Pancreas (tissue), 10 donors: ENCODE results near the gene SELENOI. TPM values are rescaled to one million over a fixed set of nuclear protein-coding genes. Genes with fewer than 3 reads are reported as not detected.
A peak's percentile ranks its signal among the peaks of the same experiment; 100 is the strongest.
"Not testable (repeated sequence)": the region's sequence is repeated elsewhere in the genome, so short reads cannot be mapped to it uniquely, and the experiment has no call there.

Experiments
- ATAC-seq, 4 donors: fragments of 200-7000 bp; cut with Tn5 transposase; one replicate each; pipeline versions ENCODE4 v1.8.0 to v1.9.1; 2020; ENCODE audit warnings: mild to moderate bottlenecking in 4 of 4, moderate library complexity in 4 of 4
- DNase-seq, 6 donors: peaks; one replicate each; pipeline ENCODE4 v3.0.0-alpha.2; 2020
- FAIRE-seq: peaks from 2 replicates; lab custom pipeline; 2012; peaks lifted over from hg19 to GRCh38; lab: Jason Lieb, UNC
- H3K27ac ChIP-seq, 4 donors: fragments of 200-600 bp; sonication (generic); 1 replicate in 3 of 4; 2 replicates in 1 of 4; pipeline versions ENCODE4 v1.5.0 to v1.8.0; 2020
- H3K27me3 ChIP-seq, 4 donors: fragments of 200-600 bp; one replicate each; pipeline ENCODE4 v1.8.0; 2021
- H3K36me3 ChIP-seq, 3 donors: fragments of 200-600 bp; sonication (generic) in 1 of 3; one replicate each; pipeline versions ENCODE4 v1.5.0 to v1.8.0; 2020 to 2021
- H3K4me1 ChIP-seq, 3 donors: fragments of 200-600 bp; one replicate each; pipeline ENCODE4 v1.8.0; 2021
- H3K4me3 ChIP-seq, 4 donors: fragments of 200-600 bp; sonication (generic) in 2 of 4; one replicate each; pipeline versions ENCODE4 v1.5.0 to v1.8.0; 2020 to 2021
- H3K9me3 ChIP-seq, 4 donors: fragments of 200-600 bp; one replicate each; pipeline ENCODE4 v1.8.0; 2021
- CTCF ChIP-seq, 4 donors: fragments of 200-600 bp; sonication (generic) in 3 of 4; IDR thresholded peaks; one replicate each; pipeline versions ENCODE4 v1.5.0 to v1.8.0; 2021; ENCODE audit warnings: antibody characterized with exemption in 4 of 4
- WGBS, 2 donors: extraction: QIAGEN DNeasy Blood & Tissue Kit; methylation state at CpG; one replicate each; pipeline ENCODE4 v1.1.7; 2013; 5-methylcytosine and 5-hydroxymethylcytosine counted together
- intact Hi-C, 3 donors: fragments of 100-400 bp; cut with DNase I; formaldehyde crosslinking; loops; one replicate each; pipeline versions ENCODE4 v1.11.1 to v1.14.2; 2022
- polyA plus RNA-seq, 2 donors: library from polyadenylated mRNA; stranded (reverse); fragments of 200-250 nt; gene quantifications; one replicate each; pipeline ENCODE4 v1.2.3, GENCODE V29; 2013
- total RNA-seq, 6 donors: library from RNA; stranded (reverse); fragmentation: NEBNext Ultra II Directional in 4 of 6; extraction: Animal tissue kit (Norgen Biotek cat#: 25700) in 4 of 6; gene quantifications; one replicate each; pipeline versions ENCODE4 v1.2.1 to v1.2.4, GENCODE V29; 2021 to 2023
- donor health status: healthy with polysubstance abuse.
- donor health status: DM: no; HTN: no; CAD: no; lungs with moderate emphysema.
- donor health status: DM: no; HTN: no; CAD: no.
- donor health status: control.
- donor health status: control.
- donor health status: Bipolar disorder and iron deficiency.
- donor health status: DM: yes; HTN: yes; CAD: no.
- donor health status: DM: no; HTN: no; CAD: no.
- donor health status: DM: no; HTN: no; CAD: no.
- donor health status: DM: yes; HTN: yes; CAD: no.

The SELENOI gene
- total and polyA plus RNA-seq, 8 donors, result 1.9 to 16.5 (median 12.3) TPM

DNA sequence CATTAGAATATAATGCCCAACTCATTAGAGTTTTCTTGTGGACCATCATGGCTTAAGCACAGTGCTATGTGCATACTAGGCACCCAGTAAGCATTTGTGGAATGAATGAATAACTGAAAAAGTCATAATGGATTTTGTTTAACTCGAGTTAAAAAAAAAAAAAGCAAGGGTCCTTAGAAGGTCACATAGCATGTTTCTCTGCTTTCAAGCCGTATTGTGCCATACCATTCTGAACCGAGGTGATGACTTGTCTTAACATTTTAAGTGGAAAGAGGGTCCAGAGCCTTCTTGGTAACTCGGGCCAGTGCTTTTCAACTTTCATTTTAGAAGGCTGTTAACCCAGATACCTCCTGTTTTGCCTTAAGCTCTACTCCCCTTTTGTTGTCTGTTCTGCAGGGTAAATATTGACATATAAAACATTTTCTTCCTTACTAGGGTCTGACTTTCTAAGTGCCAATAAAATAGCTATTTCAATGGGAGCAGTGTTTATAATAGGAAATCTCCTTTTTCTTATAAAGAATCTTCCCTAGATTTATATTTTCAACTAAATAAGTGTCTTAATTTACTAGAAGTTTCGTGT is 1.4 kb downstream of the SELENOI start:
- Histone ChIP-seq H3K36me3 (no peaks in the 10 kb centered on the region), H3K27me3 (no peaks in the 10 kb centered on the region), H3K4me1 (peaks cover 13 to 27% (median 23%) of the 10 kb centered on the region in 3 donors), H3K9me3 (no peaks in the 10 kb centered on the region), H3K4me3 (peak overlapping the region in 3 of 4 donors; percentile 81 to 88 (median 84)), H3K27ac (peak overlapping the region in 2 of 4 donors; percentile 89 to 93)
- DNase-seq (no peak), ATAC-seq (no peak), FAIRE-seq (no peak)
- intact Hi-C loops, result no loop called here
- WGBS, 2 donors, result 13 to 21% methylated on average over 5 of the region's 5 CpGs
- TF ChIP-seq CTCF (IDR thresholded peaks at IDR 0.05), result no peak

DNA sequence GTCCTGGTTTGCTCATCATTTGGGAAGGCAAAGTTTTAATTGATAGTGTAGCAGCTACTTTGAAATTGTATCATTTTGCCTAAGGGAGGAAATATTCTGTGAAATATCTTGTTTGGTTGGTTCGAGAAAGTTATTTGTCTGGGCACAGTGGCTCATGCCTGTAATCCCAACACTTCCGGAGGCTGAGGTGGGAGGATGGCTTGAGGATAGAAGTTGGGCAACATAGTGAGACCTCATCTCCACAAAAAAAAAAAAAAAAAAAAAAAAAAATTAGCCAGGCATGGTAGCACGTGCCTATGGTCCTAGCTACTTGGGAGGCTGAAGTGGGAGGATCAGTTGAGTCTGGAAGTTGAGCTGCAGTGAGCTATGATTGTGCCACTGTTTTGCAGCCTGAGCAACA is 3.7 kb downstream of the SELENOI start:
- intact Hi-C loops, result no loop called here
- Histone ChIP-seq H3K27ac (no peak overlapping the region), H3K9me3 (no peaks in the 10 kb centered on the region), H3K27me3 (no peaks in the 10 kb centered on the region), H3K4me3 (no peak overlapping the region), H3K4me1 (peaks cover 13 to 18% (median 16%) of the 10 kb centered on the region in 3 donors), H3K36me3 (no peaks in the 10 kb centered on the region)
- no peak for FAIRE-seq
- 89 to 97% methylated on average over 3 of the region's 3 CpGs for WGBS, 2 donors
- TF ChIP-seq CTCF (IDR thresholded peaks at IDR 0.05), result no peak
- no peak for DNase-seq
- no peak for ATAC-seq

- 96% methylated on average over 10 of the region's 10 CpGs for WGBS, 2 donors
- TF ChIP-seq CTCF (IDR thresholded peaks at IDR 0.05), result no peak
- H3K27ac ChIP-seq, result no peak overlapping the region
- no peak for DNase-seq
- H3K36me3 ChIP-seq, result no peaks in the 10 kb centered on the region
- H3K9me3 ChIP-seq, result no peaks in the 10 kb centered on the region
- H3K27me3 ChIP-seq, result no peaks in the 10 kb centered on the region
- intact Hi-C loops, result no loop called here
- no peak for ATAC-seq
- FAIRE-seq, result no peak
- H3K4me1 ChIP-seq, result peaks cover 13 to 15% (median 14%) of the 10 kb centered on the region in 3 donors
- H3K4me3 ChIP-seq, result no peak overlapping the region
Observed at GRCh38 chr2:26351375-26352090, 5.6 kb downstream of the SELENOI start.

DNA sequence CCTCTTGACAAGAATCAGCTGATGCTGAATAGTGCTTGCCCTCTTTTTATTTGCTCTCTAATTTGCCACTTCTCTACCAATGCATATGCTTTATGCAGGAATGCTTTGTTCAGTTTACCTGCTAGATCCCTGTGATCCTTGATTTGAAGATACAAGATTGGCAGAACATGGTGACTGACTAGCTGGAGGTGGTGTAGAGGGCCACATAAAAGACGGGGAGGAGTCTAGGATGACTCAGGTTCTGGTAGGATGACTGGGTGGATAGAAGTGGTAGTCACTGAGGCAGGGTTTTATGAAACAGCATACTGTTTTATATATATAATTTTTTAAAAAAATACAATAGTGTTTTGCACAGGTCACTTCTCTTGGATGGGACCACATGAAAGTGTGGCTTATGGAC is 6.9 kb downstream of the SELENOI start:
- Histone ChIP-seq H3K27ac (no peak overlapping the region), H3K4me3 (no peak overlapping the region), H3K36me3 (no peaks in the 10 kb centered on the region), H3K9me3 (no peaks in the 10 kb centered on the region), H3K4me1 (peaks cover under 1 to 4% (median 3%) of the 10 kb centered on the region in 3 donors), H3K27me3 (no peaks in the 10 kb centered on the region)
- ATAC-seq (no peak), DNase-seq (no peak), FAIRE-seq (no peak)
- no peak for TF ChIP-seq CTCF (IDR thresholded peaks at IDR 0.05)
- WGBS, 2 donors, result 87 to 100% methylated on average over 1 of the region's 1 CpG
- intact Hi-C loops, result no loop called here

DNA sequence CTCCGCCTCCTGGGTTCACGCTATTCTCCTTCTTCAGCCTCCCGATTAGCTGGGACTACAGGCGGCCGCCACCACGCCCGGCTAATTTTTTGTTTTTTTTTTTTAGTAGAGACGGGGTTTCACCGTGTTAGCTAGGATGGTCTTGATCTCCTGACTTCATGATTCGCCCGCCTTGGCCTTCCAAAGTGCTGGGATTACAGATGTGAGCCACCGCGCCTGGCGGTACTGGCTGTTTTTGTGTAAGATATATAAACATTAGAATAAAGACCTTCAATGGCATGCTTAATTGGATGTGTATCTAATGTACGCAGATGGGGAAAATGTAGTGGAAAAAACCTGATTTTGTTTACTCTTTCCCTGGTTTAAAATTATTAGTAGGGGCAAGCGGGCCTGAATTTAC is 8.5 kb downstream of the SELENOI start:
- intact Hi-C loops, DNase-seq: not testable (repeated sequence)

More for the DNA sequence above, 8.5 kb downstream of the SELENOI start:
- H3K27ac ChIP-seq, ATAC-seq, H3K36me3 ChIP-seq, H3K4me3 ChIP-seq, H3K27me3 ChIP-seq, H3K9me3 ChIP-seq, FAIRE-seq, H3K4me1 ChIP-seq: not testable (repeated sequence)
- WGBS, 2 donors, result 97 to 98% methylated on average over 16 of the region's 16 CpGs
